Measurements from ENCODE around the gene KRTAP4-6.
"Not testable (repeated sequence)": the region's sequence is repeated elsewhere in the genome, so short reads cannot be mapped to it uniquely, and the experiment has no call there.

Gene KRTAP4-6

GRCh38 chr17:41116297-41116696, 24.0 kb downstream of the KRTAP4-6 start:
- no peak for TF ChIP-seq CTCF (IDR thresholded peaks at IDR 0.05; ENCODE audit: control insufficient read depth, insufficient read depth, low read depth, low read length, missing control alignments)
- no peak for DNase-seq (ENCODE audit: low read depth)
- no peak overlapping the region for H3K4me3 ChIP-seq (ENCODE audit: control insufficient read depth, low read depth, low read length)

- TF ChIP-seq CTCF (IDR thresholded peaks at IDR 0.05; ENCODE audit: control insufficient read depth, insufficient read depth, low read depth, low read length, missing control alignments), result no peak
- no peak overlapping the region for H3K4me3 ChIP-seq (ENCODE audit: control insufficient read depth, low read depth, low read length)
- no peak for DNase-seq (ENCODE audit: low read depth)
Observed at GRCh38 chr17:41111151-41111885, 29.0 kb downstream of the KRTAP4-6 start.

GRCh38 chr17:41108728-41109386, 31.5 kb downstream of the KRTAP4-6 start:
- H3K4me3 ChIP-seq (ENCODE audit: control insufficient read depth, low read depth, low read length); DNase-seq (ENCODE audit: low read depth): not testable (repeated sequence)

GRCh38 chr17:41107941-41108450, 32.3 kb downstream of the KRTAP4-6 start:
- TF ChIP-seq CTCF (IDR thresholded peaks at IDR 0.05; ENCODE audit: control insufficient read depth, insufficient read depth, low read depth, low read length, missing control alignments), result no peak
- H3K4me3 ChIP-seq (ENCODE audit: control insufficient read depth, low read depth, low read length), result no peak overlapping the region
- DNase-seq (ENCODE audit: low read depth), result no peak

GRCh38 chr17:41105347-41105746, 35.0 kb downstream of the KRTAP4-6 start, which contains the start of gene KRTAP4-9:
KRTAP4-9 (plus strand) TSS chr17:41105389; CDS start chr17:41105389, 0 bp downstream.
- DNase-seq (ENCODE audit: low read depth); H3K4me3 ChIP-seq (ENCODE audit: control insufficient read depth, low read depth, low read length): not testable (repeated sequence)

- DNase-seq (ENCODE audit: low read depth), result not testable (repeated sequence)
Observed at GRCh38 chr17:41104386-41105038, 35.8 kb downstream of the KRTAP4-6 start.

GRCh38 chr17:41103896-41104295, 36.4 kb downstream of the KRTAP4-6 start:
- no peak for TF ChIP-seq CTCF (IDR thresholded peaks at IDR 0.05; ENCODE audit: control insufficient read depth, insufficient read depth, low read depth, low read length, missing control alignments)
- no peak overlapping the region for H3K4me3 ChIP-seq (ENCODE audit: control insufficient read depth, low read depth, low read length)
- DNase-seq (ENCODE audit: low read depth), result no peak

More at GRCh38 chr17:41104386-41105038, 35.8 kb downstream of the KRTAP4-6 start:
- not testable (repeated sequence) for H3K4me3 ChIP-seq (ENCODE audit: control insufficient read depth, low read depth, low read length)

Measured in AG09309 (cell line).